HEK293 (cell line): Measurements from ENCODE around the gene ARHGAP25.

Experiments used
- CTCF ChIA-PET: fragments of 350-600 bp; formaldehyde crosslinking; extraction: SDS; loops from one replicate; lab custom pipeline; 2021; ENCODE audit warnings: antibody characterized with exemption; lab: Yijun Ruan, JAX
- POLR2A ChIA-PET: fragments of 300-600 bp; formaldehyde crosslinking; extraction: SDS; loops from one replicate; lab custom pipeline; 2020; ENCODE audit warnings: antibody characterized with exemption, inconsistent platforms; lab: Yijun Ruan, JAX
- H3K27ac ChIP-seq: fragments of 200-500 bp; sonication (Bioruptor generic); 2 replicates; pipeline ENCODE4 v1.5.1; 2014; ENCODE audit warnings: low read depth, low read length, control low read depth, inconsistent platforms; ENCODE audit errors: extremely low read depth
- H3K36me3 ChIP-seq, 2 experiments: fragments of 200-500 bp in 1 of 2; sonication (Bioruptor generic) in 1 of 2; 1 replicate in 1 of 2; 2 replicates in 1 of 2; pipeline ENCODE4 v1.5.1; 2014 to 2017; ENCODE audit warnings: inconsistent platforms in 2 of 2, low read length in 2 of 2; ENCODE audit not compliant: control insufficient read depth in 2 of 2, insufficient read depth in 1 of 2
- H3K4me1 ChIP-seq: fragments of 200-500 bp; sonication (Bioruptor generic); 2 replicates; pipeline ENCODE4 v1.5.1; 2014; ENCODE audit warnings: mild to moderate bottlenecking, low read length, inconsistent platforms; ENCODE audit not compliant: control insufficient read depth, insufficient read depth
- H3K4me3 ChIP-seq: 2 replicates; pipeline ENCODE4 v1.5.1; 2011; ENCODE audit warnings: low read depth, mild to moderate bottlenecking, control low read depth, low read length, moderate library complexity
- H3K9me3 ChIP-seq: fragments of 200-500 bp; sonication (Bioruptor generic); 2 replicates; pipeline ENCODE4 v1.5.1; 2014; ENCODE audit warnings: low read depth, low read length, inconsistent platforms; ENCODE audit not compliant: control insufficient read depth, insufficient read depth
- FEZF1 ChIP-seq: fragments of 450-650 bp; formaldehyde crosslinking; IDR thresholded peaks from 2 replicates; pipeline ENCODE4 v1.5.1; 2016; ENCODE audit warnings: missing biosample characterization, missing genetic modification characterization
- MZF1 ChIP-seq: fragments of 450-650 bp; formaldehyde crosslinking; IDR thresholded peaks from 2 replicates; pipeline ENCODE4 v1.5.1; 2017; ENCODE audit warnings: missing biosample characterization, missing genetic modification characterization, borderline replicate concordance
- OVOL3 ChIP-seq: fragments of 450-650 bp; formaldehyde crosslinking; IDR thresholded peaks from 2 replicates; pipeline ENCODE4 v1.5.1; 2016; ENCODE audit warnings: missing biosample characterization, missing genetic modification characterization
- ZBTB20 ChIP-seq: fragments of 450-650 bp; formaldehyde crosslinking; IDR thresholded peaks from 2 replicates; pipeline ENCODE4 v1.5.1; 2016; ENCODE audit warnings: missing biosample characterization, missing genetic modification characterization
- ZNF214 ChIP-seq: fragments of 450-650 bp; formaldehyde crosslinking; IDR thresholded peaks from 2 replicates; pipeline ENCODE4 v1.5.1; 2017; ENCODE audit warnings: missing biosample characterization, mild to moderate bottlenecking, missing genetic modification characterization, borderline replicate concordance
- ZNF423 ChIP-seq: fragments of 450-650 bp; formaldehyde crosslinking; IDR thresholded peaks from 2 replicates; pipeline ENCODE4 v1.5.1; 2016; ENCODE audit warnings: missing biosample characterization, missing genetic modification characterization
- ZNF433 ChIP-seq: fragments of 450-650 bp; formaldehyde crosslinking; IDR thresholded peaks from 2 replicates; pipeline ENCODE4 v1.5.1; 2016; ENCODE audit warnings: missing biosample characterization, missing genetic modification characterization, low read depth
- ZNF514 ChIP-seq: fragments of 450-650 bp; formaldehyde crosslinking; IDR thresholded peaks from 2 replicates; pipeline ENCODE4 v1.5.1; 2016; ENCODE audit warnings: missing biosample characterization, missing genetic modification characterization
- ZNF571 ChIP-seq: fragments of 450-650 bp; formaldehyde crosslinking; IDR thresholded peaks from 2 replicates; pipeline ENCODE4 v1.5.0; 2017; ENCODE audit warnings: missing biosample characterization, missing genetic modification characterization
- ZNF610 ChIP-seq: fragments of 450-650 bp; formaldehyde crosslinking; IDR thresholded peaks from 2 replicates; pipeline ENCODE4 v1.5.1; 2016; ENCODE audit warnings: missing biosample characterization, missing genetic modification characterization, borderline replicate concordance
- ZNF677 ChIP-seq: fragments of 450-650 bp; IDR thresholded peaks from 2 replicates; pipeline ENCODE4 v1.5.0; 2018; ENCODE audit warnings: missing biosample characterization, mild to moderate bottlenecking, missing genetic modification characterization, moderate library complexity
- ZNF768 ChIP-seq: fragments of 450-650 bp; formaldehyde crosslinking; IDR thresholded peaks from 2 replicates; pipeline ENCODE4 v1.5.1; 2018; ENCODE audit warnings: missing biosample characterization, mild to moderate bottlenecking, missing genetic modification characterization
- TF ChIP-seq, protein P1 (sequence below): fragments of 450-650 bp; formaldehyde crosslinking; IDR thresholded peaks from 2 replicates; pipeline ENCODE4 v1.5.1; 2016; ENCODE audit warnings: missing biosample characterization, missing genetic modification characterization
- TF ChIP-seq, protein P2 (sequence below): fragments of 450-650 bp; formaldehyde crosslinking; IDR thresholded peaks from 2 replicates; pipeline ENCODE4 v1.5.1; 2016; ENCODE audit warnings: missing biosample characterization, missing genetic modification characterization
- TF ChIP-seq, protein P3 (sequence below): fragments of 450-650 bp; formaldehyde crosslinking; IDR thresholded peaks from 2 replicates; pipeline ENCODE4 v1.5.1; 2016; ENCODE audit warnings: missing biosample characterization, missing genetic modification characterization
- TF ChIP-seq, protein P4 (sequence below): fragments of 450-650 bp; formaldehyde crosslinking; IDR thresholded peaks from 2 replicates; pipeline ENCODE4 v1.5.1; 2016; ENCODE audit warnings: missing biosample characterization, missing genetic modification characterization

The ARHGAP25 gene

DNA sequence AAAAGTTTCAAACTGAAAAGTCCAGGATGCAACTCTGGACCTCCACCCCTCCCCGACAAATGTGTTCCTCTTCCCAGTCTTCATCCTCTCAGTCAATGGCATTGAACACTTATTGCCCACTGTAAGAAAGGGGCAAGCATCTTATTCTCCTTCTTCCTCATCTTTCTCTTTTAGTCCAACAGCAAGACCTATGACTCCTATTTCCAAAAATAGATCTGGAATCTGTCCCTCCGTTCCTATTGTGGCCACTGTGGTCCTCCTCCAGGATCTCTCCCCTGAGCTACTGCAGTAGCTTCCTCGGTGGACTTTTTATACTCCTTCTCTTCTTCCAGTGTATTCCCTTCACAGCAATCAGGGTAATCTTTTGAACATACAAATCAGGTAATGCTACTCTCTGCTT, 28.0 kb upstream of the ARHGAP25 start (continued):
- no peak for TF ChIP-seq ZNF423 (tag by site-specific recombination)
- TF ChIP-seq ZNF768 (tag by site-specific recombination), result no peak
- TF ChIP-seq ZNF514 (tag by site-specific recombination), result no peak
- TF ChIP-seq MZF1, result no peak
- TF ChIP-seq OVOL3 (tag by site-specific recombination), result no peak

DNA sequence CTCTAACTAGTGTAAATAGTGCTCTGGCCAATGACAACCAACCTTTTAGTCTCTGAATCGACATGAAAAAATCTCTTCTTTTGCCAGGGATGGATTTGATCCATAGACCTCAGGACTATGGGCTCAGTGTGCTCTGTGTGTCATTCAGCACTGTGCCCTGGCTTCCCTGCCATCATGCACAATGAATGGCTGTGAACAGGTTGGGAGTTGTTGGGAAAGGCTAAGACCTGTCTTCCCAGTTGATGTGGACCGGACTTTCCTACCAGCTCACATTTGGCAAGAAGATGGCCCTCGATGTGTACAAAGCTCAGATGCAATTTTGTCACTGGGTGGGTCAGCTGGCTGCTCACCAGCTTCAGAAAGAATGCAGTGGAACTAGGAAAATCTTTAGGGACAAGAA, 26.0 kb upstream of the ARHGAP25 start:
- H3K4me1 ChIP-seq, result no peaks in the 10 kb centered on the region; the same call in 1 of the 2 replicates
- POLR2A ChIA-PET, result no interaction called here
- H3K9me3 ChIP-seq, result no peaks in the 10 kb centered on the region
- TF ChIP-seq ZNF214 (tag by site-specific recombination), result no peak
- TF ChIP-seq, protein P1, sequence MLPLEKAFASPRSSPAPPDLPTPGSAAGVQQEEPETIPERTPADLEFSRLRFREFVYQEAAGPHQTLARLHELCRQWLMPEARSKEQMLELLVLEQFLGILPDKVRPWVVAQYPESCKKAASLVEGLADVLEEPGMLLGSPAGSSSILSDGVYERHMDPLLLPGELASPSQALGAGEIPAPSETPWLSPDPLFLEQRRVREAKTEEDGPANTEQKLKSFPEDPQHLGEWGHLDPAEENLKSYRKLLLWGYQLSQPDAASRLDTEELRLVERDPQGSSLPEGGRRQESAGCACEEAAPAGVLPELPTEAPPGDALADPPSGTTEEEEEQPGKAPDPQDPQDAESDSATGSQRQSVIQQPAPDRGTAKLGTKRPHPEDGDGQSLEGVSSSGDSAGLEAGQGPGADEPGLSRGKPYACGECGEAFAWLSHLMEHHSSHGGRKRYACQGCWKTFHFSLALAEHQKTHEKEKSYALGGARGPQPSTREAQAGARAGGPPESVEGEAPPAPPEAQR, result no peak
- TF ChIP-seq ZNF768 (tag by site-specific recombination), result no peak
- no peak for TF ChIP-seq ZNF433 (tag by site-specific recombination)
- TF ChIP-seq, protein P2, sequence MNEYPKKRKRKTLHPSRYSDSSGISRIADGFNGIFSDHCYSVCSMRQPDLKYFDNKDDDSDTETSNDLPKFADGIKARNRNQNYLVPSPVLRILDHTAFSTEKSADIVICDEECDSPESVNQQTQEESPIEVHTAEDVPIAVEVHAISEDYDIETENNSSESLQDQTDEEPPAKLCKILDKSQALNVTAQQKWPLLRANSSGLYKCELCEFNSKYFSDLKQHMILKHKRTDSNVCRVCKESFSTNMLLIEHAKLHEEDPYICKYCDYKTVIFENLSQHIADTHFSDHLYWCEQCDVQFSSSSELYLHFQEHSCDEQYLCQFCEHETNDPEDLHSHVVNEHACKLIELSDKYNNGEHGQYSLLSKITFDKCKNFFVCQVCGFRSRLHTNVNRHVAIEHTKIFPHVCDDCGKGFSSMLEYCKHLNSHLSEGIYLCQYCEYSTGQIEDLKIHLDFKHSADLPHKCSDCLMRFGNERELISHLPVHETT (tag by site-specific recombination), result no peak
- no peak for TF ChIP-seq ZBTB20 (tag by site-specific recombination)
- TF ChIP-seq ZNF610 (tag by site-specific recombination), result no peak
- TF ChIP-seq, protein P3, sequence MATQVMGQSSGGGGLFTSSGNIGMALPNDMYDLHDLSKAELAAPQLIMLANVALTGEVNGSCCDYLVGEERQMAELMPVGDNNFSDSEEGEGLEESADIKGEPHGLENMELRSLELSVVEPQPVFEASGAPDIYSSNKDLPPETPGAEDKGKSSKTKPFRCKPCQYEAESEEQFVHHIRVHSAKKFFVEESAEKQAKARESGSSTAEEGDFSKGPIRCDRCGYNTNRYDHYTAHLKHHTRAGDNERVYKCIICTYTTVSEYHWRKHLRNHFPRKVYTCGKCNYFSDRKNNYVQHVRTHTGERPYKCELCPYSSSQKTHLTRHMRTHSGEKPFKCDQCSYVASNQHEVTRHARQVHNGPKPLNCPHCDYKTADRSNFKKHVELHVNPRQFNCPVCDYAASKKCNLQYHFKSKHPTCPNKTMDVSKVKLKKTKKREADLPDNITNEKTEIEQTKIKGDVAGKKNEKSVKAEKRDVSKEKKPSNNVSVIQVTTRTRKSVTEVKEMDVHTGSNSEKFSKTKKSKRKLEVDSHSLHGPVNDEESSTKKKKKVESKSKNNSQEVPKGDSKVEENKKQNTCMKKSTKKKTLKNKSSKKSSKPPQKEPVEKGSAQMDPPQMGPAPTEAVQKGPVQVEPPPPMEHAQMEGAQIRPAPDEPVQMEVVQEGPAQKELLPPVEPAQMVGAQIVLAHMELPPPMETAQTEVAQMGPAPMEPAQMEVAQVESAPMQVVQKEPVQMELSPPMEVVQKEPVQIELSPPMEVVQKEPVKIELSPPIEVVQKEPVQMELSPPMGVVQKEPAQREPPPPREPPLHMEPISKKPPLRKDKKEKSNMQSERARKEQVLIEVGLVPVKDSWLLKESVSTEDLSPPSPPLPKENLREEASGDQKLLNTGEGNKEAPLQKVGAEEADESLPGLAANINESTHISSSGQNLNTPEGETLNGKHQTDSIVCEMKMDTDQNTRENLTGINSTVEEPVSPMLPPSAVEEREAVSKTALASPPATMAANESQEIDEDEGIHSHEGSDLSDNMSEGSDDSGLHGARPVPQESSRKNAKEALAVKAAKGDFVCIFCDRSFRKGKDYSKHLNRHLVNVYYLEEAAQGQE (tag by site-specific recombination), result no peak
- TF ChIP-seq ZNF571 (tag by site-specific recombination), result no peak
- no peak for TF ChIP-seq FEZF1 (tag by site-specific recombination)
- no peak for TF ChIP-seq ZNF677 (tag by site-specific recombination)
- TF ChIP-seq, protein P4, sequence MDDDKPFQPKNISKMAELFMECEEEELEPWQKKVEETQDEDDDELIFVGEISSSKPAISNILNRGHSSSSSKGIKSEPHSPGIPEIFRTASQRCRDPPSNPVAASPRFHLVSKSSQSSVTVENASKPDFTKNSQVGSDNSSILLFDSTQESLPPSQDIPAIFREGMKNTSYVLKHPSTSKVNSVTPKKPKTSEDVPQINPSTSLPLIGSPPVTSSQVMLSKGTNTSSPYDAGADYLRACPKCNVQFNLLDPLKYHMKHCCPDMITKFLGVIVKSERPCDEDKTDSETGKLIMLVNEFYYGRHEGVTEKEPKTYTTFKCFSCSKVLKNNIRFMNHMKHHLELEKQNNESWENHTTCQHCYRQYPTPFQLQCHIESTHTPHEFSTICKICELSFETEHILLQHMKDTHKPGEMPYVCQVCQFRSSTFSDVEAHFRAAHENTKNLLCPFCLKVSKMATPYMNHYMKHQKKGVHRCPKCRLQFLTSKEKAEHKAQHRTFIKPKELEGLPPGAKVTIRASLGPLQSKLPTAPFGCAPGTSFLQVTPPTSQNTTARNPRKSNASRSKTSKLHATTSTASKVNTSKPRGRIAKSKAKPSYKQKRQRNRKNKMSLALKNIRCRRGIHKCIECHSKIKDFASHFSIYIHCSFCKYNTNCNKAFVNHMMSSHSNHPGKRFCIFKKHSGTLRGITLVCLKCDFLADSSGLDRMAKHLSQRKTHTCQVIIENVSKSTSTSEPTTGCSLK, result no peak
- CTCF ChIA-PET, result interaction anchor here (0.7 to 5.7 kb wide), 45 partner anchors 10 to 729 kb away, joined by 3 to 80 read pairs (median 4); partner anchors contain the start of genes APLF and FBXO48
- H3K36me3 ChIP-seq, result no peaks in the 10 kb centered on the region
- no peak overlapping the region for H3K4me3 ChIP-seq
- H3K27ac ChIP-seq, result no peak overlapping the region
